ENCODE results near the gene PRLR.
"Not testable (repeated sequence)": the region's sequence is repeated elsewhere in the genome, so short reads cannot be mapped to it uniquely, and the experiment has no call there.

The PRLR gene

DNA sequence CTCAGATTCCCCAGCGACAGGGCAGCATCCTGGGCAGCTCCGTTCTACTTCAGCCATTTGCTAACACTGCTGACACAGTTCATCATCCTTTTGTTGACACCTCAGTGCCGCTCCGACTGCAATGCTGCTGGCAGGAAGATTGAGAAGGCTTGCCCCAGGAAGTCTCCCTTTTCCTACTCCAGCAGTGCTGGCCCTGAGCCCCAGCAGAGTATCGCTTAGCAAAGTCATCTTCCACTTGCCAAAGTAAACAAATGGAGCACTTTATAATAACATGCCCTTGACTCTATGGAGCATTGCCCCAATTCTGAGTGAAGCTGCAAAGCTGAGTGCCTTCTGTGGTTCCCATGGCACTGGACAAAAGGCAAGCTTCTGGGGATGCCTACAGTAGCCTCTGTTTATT, 32.2 kb downstream of the PRLR start:
- no peak for DNase-seq (ENCODE audit: low read depth in 2 of 2, low spot score in 1 of 2)

DNA sequence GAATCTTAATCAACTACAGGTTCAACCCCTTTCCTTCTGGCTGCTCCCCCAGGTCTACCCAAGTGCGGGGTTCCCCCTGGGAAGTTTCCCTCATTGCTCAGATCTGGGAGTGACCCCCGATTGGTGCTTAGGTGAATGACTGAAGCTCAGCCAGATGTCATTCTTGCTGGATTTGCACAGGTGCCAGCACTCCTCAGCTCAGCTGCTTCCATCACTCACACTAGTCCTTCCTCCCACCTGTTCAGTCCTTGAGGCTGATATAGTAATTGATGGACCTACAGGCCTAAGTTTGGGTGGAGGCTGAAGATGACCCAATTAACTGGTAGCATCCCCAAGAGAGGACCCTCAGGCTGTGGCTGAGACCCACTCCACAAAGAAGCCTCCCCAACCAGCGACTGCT, 32.9 kb downstream of the PRLR start:
- DNase-seq (ENCODE audit: low read depth in 2 of 2, low spot score in 1 of 2), result no peak

DNA sequence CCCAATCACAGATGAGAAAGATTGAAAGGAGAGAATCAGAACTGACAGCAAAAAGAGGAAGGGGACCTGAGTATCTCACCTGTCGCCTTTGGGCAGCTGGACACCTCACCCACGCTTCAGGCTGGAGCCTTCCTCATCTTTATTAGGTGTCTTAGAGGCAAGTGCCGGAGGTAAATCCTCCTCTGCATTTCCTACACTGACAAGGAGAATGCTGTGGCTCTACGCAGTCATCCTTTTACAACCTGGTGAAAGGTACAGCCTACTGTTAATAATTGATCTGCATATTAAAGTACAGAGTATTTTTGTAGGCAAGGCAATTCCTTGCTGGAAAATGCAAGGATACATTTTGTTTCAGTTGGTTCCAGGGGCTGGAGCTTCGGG, 34.8 kb downstream of the PRLR start:
- DNase-seq (ENCODE audit: low read depth in 2 of 2, low spot score in 1 of 2), result no peak

DNA sequence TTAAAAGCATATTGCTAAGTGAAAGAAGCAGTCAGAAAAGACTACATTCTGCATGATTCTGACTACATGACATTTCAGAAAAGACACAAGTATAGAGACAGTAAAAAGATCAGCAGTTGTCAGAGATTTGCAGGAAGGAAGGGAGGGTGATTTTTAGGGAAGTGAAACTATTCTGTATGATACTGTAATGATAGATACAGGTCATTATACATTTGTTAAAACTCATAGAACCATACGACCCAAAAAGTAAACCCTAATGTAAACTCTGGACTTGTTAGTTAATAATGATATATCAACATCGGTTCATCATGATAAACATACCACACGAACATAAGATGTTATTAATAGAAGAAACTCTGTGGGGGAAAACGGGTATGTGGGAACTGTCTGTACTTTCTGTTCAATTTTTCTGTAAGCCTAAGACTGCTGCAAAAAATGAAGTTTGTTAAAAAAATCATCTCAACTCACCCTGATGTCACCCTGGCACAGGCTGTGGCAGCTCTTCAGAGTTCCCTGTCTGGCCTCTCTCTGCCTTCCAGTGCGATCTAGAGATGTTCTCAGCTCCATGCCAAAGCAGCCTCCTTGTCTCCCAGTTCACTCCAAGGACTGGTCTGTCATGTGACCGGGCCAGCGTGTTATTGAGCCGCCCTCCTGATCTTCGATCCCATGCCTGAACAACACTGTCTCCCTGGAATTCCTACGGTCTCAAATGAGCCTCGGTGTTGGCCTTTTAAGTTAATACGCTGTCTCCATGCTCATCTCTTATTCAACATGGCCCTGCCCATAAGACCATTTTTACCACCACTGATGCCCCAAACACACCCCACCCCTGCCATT, 35.4 kb downstream of the PRLR start:
- no peak for DNase-seq (ENCODE audit: low read depth in 2 of 2, low spot score in 1 of 2)

DNA sequence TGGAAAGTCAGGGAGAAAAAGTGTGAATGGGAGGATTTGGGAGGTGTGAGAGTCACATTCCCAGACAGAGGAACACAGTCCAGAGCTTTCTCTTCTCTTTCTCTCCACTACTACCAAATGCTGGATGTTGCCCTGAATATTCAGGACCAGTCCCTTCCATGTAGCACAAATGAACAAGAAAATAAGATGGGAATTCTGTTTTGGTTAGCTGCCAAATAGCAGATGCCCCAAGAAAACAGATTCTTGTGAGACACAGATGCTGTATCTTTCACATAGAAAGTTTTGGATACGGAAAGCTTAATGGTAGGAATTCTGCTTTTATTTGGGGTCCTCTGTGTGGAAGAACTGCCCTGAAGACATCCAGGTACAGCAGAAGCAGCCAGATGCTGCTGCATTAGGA, 37.8 kb downstream of the PRLR start:
- no peak for DNase-seq (ENCODE audit: low read depth in 2 of 2, low spot score in 1 of 2)

DNA sequence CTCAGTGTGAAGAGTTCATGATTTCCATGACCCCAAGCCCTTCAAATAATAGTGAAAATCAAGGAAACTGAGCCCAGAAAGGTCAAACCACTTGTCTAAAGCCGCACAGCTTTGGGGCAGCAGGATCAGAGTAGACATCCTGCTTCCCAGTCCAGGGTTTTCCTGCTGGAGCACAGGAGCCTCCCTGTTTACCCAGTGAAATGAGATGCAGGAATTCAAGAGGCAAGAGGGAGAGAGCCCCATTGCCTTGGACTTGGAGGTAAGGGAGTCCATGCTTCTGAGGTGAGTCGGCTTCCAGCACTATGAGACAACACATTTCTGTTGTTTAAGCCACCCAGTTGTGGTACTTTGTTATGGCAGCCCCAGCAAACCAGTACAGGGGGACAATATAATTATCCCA, 40.5 kb downstream of the PRLR start:
- DNase-seq (ENCODE audit: low read depth in 2 of 2, low spot score in 1 of 2), result not testable (repeated sequence)

DNA sequence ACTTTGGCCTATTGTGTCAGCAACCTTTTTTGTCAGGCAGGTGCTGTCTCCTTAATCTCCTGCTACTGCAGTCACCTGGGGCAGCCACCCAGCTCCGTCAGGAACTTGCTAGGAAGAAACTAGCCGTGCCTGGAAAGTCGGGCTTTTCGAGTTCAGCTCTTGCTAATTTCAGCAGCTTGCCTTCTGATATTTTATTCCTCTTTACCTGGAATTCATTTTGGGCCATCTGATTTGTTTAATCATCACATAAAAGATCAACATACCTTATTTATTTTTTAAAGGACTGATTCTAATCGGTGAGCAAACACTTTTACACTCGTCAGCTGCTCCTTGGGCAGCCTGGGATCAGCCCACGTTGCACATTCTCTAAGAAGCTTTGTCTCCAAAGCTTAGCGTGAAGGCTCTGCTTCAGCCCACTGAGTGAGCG, 42.2 kb downstream of the PRLR start:
- DNase-seq (ENCODE audit: low read depth in 2 of 2, low spot score in 1 of 2), result no peak

DNA sequence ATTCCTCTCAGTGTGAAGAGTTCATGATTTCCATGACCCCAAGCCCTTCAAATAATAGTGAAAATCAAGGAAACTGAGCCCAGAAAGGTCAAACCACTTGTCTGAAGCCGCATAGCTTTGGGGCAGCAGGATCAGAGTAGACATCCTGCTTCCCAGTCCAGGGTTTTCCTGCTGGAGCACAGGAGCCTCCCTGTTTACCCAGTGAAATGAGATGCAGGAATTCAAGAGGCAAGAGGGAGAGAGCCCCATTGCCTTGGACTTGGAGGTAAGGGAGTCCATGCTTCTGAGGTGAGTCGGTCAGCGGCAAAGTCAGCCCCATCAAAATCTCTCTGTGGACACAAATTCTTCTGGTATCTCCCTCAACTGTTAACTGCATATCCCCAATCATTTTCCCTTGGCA, 42.7 kb downstream of the PRLR start:
- not testable (repeated sequence) for DNase-seq (ENCODE audit: low read depth in 2 of 2, low spot score in 1 of 2)

DNA sequence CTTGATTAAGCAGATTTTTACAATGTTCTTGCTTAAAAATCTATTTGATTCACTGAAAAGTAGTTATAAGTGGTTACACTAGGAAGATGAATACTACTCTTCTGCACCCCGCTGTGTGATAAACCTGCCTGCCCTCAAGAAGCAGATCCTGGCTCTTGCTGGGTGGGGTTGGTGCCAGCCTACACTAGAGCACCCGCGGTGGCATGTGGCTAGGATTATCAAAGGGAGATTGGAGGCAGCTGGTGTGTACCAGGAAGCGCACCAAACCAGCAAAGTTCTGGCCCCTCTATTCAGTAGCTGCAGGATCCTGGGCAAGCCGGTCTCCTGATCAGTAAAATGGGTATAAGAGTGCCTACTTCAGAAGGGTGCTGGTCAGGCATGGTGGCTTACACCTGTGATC, 43.5 kb downstream of the PRLR start:
- DNase-seq (ENCODE audit: low read depth in 2 of 2, low spot score in 1 of 2), result no peak

DNA sequence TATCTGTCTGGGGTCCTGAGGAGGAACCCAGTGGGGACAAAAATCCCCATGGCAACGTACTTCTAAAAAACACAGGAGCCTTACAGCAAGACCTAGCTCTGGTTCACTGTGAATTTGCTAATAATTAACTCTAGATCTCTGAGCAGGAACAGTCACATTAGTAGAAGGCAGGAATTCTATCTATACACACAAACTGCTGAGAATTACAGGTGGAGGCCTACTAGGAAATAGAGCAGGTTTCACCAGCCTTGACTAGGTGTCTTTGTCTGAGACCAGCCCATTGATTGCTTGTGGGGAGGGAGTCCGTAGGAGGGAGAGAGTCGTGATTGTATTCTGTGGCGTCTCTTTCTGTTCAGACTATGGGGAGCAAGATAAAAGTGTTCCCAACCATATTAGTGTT, 44.8 kb downstream of the PRLR start:
- DNase-seq (ENCODE audit: low read depth in 2 of 2, low spot score in 1 of 2), result no peak

DNA sequence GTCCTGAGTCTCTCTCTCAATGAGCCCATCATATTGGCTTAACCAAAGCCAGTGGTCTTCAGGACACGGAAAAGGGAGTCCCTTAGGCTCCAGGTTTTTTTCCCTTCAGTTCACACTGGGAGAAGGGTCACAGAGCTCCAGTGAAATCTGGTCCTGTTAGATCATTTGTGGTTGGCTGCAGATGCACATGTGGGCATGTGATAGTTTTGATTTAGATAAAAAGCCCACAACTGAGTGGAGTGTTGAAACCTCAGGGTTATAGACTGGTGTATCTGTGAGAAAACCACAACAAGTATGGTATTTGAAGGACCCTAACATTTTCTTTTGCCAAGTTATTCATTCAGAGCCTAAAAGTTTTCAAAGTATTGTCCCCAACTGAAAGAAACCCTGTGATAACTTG, 46.7 kb downstream of the PRLR start:
- DNase-seq (ENCODE audit: low read depth in 2 of 2, low spot score in 1 of 2), result no peak

DNA sequence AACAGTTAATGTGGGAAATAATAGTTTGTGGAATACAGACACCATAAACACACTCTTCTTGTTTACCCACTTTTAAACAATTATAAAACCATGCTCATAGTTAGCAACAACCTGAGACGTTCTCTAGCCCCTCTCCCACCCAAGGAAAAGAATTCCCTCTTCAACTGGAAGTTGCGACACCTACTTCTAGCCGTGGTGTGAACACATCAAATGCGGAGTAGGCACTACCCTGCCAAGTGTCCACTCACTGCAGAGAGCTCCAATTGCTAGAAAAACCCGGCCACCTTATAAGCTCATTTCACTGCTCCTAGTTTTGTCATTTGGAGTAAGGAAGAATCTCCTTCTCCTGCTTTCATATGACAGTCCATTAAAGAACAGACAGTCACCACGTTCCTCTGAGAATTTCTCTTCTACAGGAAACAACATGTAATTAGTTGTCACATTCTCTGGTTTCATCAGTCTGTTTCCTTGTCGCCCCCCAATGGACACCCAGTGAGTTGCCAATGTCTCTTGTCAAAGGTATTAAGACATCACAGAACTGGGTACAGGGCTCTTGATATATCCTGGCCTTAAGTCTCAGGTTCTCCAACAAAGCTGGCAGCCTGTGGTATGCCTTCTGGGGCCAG, 47.3 kb downstream of the PRLR start:
- DNase-seq (ENCODE audit: low read depth in 2 of 2, low spot score in 1 of 2), result no peak

DNA sequence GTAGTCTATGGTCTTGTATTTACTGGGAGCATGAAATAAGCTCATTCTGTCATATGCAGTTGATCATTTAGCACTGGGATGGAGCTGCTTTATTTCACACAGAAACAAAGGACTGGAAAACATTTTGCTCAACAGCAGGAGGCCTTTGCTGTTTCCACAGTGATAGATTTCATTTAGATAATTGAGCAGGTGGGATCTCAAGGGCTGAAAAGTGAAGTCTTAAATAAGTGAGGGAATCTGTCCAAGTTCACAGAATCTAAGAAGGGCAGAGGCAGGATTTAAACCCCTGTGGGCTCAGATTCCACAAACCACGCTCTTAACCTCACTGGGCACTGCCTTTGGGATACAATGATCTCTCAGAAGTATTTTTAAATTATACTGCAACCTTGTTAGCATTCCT, 47.8 kb downstream of the PRLR start:
- no peak for DNase-seq (ENCODE audit: low read depth in 2 of 2, low spot score in 1 of 2)

DNA sequence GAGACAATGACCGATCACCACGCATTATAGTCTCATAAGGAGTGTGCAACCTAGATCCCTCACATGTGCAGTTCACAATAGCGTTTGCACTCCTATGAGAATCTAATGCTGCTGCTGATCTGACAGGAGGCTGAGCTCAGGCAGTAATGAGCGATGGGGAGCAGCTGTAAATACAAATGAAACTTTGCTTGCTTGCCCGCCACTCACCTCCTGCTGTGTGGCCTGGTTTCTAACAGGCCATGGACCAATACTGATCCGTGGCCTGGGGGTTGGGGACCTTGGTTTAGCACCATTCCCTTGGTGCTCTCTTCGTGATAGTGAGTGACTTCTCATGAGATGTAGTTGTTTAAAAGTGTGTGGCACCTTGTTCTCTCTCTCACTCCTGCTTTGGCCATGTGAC, 50.2 kb downstream of the PRLR start:
- no peak for DNase-seq (ENCODE audit: low read depth in 2 of 2, low spot score in 1 of 2)

DNA sequence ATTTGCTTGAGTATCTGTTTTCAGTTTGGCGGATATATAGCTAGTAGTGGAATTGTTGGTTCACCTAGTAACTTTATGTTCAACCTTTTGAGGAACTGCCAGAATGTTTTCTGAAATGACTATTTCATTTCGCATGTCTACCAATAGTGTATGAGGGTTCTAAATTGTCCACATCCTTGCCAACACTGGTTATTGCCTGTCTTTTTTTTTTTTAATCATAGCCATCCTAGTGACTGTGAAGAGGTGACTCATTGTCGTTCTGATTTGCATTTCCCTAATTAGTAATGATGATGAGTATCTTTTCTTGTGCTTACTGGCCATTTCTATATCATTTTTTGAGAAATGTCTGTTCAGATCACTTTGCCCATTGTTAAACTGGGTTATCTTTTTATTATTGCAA, 52.5 kb downstream of the PRLR start:
- no peak for DNase-seq (ENCODE audit: low read depth in 2 of 2, low spot score in 1 of 2)

DNA sequence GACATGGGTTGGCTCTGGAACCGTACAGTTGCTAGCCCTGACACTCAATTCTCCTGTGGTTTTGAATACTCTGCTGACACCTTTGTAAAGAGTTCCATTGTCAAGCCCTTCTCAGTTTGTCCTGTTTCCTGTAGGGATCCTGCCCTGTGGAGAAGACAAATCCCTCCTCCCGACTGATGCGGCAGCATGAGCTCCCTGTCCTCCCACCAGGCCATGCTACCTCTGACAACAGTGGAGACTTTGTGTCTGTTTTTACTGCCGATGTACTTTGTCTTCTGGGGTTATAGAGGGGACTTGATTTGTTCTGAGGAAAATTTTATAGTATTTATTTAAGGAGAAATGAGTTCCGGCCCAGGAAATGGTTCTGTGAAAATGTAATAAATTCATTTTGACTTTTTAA, 57.8 kb downstream of the PRLR start:
- no peak for DNase-seq (ENCODE audit: low read depth in 2 of 2, low spot score in 1 of 2)

DNA sequence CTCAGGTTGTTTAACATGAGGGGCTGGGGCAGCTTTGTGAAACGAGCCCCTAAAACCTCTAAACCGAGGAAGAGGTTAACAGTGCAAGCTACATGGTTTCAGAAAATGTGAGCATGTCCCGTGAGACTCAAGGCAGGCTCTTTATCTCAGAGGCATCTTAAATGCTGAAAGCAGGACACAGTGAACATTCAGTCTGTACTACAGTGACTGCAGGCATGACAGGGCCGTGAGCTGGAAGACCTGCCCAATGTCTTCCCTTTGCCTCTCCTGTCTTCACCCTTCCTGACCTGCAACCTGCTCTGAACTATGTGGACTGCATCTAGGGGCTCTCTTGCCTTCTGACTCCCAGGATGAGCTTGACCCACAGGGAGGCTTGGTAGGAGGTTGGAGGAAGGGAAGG, 58.3 kb downstream of the PRLR start:
- DNase-seq (ENCODE audit: low read depth in 2 of 2, low spot score in 1 of 2), result no peak

DNA sequence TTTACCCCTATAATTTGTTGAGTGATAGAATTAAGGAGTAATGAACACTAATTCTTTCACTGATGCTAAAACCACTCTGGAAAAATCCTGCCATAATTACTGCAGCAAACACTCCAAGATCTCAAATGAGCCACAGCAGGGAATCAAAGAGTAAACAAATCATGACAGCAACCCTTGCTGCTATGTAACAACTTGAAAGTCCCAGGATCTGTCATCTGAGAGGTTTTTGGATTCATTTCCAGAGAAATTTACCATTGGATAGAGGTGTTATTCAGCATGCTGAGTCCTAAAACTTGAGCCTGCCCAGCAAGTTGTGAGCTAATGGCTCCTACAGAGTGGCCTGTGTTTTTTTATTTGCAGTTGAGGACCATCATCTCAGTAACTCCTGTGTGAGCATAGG, 59.2 kb downstream of the PRLR start:
- DNase-seq (ENCODE audit: low read depth in 2 of 2, low spot score in 1 of 2), result no peak

DNA sequence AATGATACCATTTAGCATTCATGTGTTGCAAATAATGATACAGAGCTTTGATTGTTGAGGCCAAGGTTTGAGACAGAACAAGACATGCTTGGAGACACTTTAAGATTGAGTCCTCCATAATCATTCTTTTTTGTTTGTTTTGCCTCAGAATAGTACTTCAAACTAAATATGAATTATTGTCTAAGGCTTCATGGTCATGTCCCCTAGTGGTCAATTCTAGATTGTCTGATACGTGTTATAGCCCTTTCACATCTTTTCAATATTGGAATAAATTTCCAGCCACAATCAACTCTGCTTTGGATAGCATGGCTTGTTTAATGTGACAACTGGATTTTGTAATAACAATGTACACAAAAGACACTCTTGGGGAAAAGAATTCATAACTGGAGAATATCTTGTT, 64.2 kb downstream of the PRLR start:
- no peak for DNase-seq (ENCODE audit: low read depth in 2 of 2, low spot score in 1 of 2)

DNA sequence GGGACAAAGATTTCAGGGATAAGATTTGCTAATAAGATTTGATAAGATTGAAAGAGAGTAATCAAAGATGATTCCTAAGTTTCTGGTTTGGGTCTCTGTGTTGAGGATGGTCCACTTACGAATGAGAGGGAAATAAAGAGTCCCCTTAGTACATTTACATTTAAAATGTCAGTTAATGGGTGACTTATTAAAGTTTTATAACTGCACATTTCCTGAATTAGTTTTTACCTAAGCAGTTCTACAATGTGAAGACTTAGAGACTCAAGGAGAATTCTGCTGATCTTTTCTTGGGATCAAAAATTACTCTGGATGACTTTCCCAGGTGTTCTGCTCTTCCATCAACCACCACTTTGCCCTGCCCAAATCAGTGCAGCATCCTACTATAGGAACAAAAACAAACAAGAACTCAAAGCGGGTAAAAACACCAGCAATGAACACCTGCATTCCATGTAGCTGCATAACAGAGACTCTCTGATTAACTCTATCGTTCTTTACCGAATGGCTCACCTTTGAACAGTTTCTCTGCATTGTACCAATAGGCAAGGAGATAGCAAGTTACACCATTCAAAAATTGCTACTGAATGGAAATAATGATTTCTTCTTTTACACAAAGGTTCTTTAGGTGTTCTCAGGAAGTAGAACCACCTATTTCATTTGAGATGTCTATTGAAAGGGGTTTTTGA, 65.3 kb downstream of the PRLR start:
- no peak for DNase-seq (ENCODE audit: low read depth in 2 of 2, low spot score in 1 of 2)

DNA sequence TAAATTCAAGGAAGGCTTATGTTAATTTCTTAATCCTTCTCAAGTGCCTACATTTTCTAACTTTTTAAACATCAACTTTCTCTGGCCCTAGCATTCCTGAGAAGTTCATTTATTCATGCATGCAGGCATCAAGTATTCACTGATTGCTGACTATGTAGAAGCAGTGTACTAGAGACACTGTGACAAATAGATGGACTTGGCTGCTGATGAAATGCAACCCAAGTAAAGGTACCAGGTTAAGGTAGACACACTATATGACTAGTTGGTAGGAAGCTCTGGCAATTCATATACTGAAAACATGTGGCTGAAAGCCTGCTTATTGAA, 66.6 kb downstream of the PRLR start:
- no peak for DNase-seq (ENCODE audit: low read depth in 2 of 2, low spot score in 1 of 2)

DNA sequence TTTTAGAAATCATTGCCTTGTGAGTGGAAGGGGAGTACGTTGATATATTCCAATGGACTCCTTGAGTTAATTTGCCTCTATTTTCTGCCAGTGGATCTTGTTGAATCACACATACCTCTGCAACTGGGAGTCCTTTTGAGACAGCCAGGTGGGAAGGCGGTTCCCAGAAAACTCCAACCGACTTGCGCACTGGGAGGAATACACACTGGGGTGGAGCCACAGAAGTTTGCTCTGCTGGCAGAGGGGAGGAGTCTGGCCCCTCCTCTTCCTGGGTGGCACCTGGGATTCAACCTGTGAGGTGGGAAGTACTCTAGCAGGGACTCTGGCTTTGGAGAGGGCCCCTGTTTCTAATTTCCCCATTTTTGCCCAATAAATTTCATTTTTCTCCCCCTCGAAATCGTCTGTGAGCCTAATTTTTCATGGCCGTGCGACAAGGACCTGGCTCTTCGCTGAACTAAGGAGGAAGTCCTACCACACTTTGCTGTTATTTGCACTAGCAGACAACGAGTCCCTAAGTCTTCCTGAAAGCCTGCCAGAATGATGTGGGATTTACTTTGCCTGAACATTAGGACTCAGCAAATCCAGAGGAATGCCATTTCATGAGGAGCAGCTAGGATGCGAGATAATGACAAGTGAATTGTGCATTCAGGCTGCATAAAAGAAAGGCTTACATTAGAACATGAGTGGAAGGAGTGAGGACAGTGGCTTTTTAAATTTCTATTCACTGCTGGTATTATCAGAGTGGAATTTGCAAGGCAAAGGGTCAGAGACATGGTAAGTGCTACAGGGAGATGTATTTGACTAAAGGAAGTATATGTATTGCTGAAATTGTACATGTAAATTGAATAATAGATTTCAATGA, 67.2 kb downstream of the PRLR start:
- no peak for DNase-seq (ENCODE audit: low read depth in 2 of 2, low spot score in 1 of 2)

All from stimulated activated CD8-positive, alpha-beta memory T cell treated with anti-CD3 and anti-CD28 coated beads, Interleukin-4, amount 100 ng/mL, for 1 hour (primary cell).